NCI-H460 (cell line): ENCODE data around the gene PNPLA2. TPM values are rescaled to one million over a fixed set of nuclear protein-coding genes. Genes with fewer than 3 reads are reported as not detected.

ENCODE experiments used
- DNase-seq: peaks from one replicate; pipeline ENCODE4 v3.0.0-alpha.2; 2016; ENCODE audit warnings: low read depth; ENCODE audit errors: extremely low read depth
- total RNA-seq: library from RNA; depleted of rRNA; stranded (reverse); fragments of >200 nt; shearing (Covaris generic); gene quantifications from 2 replicates; pipeline ENCODE4 v1.2.3, GENCODE V29; 2014

The PNPLA2 gene
- total RNA-seq, 1 experiment from 2014 or later, result 15.7 TPM

GRCh38 chr11:813456-814096 lies 5.1 kb upstream of the PNPLA2 start:
- DNase-seq, result no peak

DNA sequence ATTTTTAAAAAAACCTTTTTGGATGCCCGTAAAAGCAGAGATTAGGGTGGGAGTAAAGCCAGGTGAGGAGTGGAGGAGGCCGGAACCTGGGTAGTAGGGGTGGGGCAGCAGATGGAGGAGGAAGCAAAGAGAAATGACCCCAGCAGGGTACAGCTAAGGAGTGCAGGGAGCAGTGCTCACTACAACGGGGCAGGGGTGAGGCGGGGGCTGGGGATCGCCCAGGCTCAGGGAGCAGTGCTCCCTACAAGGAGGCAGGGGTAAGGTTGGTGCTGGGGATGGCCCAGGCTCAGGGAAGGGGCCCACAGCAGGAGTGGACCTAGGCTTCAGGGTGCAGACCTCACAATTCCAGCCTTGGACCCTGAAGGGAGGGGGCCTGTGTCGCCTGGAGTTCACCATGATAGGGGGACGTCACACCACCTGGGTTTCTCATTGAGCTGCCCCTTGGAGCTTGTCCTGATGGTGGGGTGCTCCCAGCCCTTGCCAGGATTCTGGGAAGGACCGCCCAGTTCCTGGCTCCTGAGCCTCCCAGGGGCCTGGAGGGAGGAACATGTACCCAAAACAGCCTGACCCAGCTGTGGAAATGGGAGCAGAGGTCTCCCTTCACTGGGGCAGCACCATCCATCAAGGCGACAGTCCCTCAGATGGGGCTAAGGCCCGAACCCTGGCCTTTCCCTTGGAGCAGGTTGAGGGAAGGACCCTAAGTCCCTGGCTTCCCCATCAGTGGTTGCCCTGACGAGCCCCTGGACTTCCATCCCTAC lies 2.9 kb upstream of the PNPLA2 start:
- no peak for DNase-seq

GRCh38 chr11:816433-816779 lies 2.3 kb upstream of the PNPLA2 start:
- no peak for DNase-seq

DNA sequence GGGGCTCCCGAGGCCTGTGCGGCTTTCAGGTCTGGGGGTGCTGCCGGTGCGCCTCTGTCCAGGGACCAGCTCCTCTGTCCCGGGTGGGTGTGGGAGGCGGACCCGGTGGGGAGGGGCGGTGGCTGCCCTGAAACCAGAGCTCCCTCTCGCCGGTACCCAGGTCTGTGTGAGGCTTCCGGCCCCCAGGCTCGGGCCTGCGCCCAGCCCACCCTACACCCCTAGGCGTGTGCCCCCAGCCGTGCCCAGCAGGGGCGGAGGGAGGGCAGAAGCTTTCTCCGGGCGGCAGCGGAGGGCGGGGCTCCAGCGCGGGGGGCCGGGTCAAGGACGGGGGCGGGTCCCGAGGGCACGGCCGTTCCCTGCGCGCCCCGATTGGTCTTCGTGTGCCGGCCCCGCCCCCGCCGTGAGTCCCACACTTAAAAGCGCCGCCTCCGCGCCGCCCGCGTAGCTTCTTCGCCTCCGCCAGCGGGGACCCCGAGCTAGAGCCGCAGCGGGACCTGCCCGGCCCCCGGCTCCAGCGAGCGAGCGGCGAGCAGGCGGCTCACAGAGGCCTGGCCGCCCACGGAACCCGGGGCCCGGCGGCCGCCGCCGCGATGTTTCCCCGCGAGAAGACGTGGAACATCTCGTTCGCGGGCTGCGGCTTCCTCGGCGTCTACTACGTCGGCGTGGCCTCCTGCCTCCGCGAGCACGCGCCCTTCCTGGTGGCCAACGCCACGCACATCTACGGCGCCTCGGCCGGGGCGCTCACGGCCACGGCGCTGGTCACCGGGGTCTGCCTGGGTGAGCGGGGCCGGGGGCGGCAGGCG lies 616 bp downstream of the PNPLA2 start:
- peak; percentile 76 for DNase-seq

DNA sequence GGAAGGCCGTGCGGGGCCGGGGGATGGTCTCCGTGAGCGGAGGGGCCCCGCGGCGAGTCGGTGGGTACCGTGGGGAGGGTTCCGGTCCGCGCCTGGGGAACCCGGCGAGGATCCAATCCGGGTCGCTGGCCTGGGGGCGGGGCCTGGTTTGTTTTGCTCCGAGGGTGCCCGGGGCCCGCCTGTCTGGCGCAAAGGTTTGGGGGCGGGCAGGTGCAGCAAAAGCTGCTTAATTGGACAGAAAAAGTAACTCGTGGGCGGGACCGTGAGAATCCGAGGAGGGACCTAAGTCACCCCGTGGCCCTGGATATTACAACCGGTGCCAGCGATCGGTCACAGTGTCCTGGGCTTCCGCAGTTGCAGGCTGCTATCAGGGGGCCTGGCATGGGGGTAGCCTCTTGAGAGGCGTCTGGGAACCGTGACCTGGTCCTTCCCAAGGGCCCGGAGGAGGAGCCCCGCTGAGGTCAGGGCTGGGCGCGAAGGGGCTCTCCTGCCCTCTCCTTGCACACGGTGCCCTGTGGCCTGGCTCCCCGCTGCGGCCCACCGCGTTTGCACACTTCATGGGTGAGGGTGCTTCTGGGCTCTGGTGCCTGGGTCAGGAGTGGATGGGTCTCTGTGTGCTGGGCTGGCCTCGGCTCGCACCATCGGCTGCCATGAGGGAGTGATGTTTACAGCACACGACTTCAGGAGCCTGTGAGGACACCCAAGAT lies 1.4 kb downstream of the PNPLA2 start:
- no peak for DNase-seq

DNA sequence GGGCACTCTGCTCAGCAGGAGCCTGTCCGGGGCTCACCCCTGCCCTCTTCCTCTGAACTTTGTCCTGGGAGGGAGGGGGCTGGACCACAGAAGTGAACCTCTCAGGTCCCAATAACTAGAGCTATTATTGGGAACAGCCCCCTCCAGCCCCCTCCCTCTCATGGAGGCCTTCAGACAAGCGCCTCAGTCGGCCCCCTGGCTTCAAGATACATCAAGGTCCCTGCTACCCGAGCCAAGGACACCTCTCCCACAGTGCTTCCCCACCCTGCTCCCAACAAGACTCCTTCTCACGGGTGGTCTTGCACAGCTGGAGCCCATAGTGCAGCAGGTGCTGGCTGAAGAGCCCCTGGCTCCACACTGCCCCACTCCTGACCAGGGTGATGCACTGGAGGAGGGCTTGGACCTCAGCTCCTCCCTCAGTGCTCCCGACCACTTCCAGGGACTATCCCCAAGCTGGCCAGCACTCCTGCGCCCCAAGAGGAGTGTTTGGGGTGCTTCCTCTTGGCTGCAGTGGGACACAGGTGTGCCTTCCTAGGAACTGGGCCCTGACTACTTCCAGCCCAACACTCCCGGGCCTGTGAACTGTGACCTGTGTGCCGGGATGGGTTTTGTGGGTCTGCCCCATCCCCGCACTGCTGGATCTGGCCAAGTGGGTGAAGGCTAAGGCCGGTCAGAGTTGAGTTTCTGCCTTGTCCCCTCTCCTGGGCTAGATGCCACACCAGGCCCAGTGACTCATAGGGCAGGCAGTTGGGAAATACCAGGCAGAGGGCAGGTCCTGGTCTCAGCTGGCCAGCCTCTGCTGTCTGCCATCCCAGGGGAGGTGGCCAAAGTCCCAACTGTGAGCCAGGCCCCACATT lies 2.2 kb downstream of the PNPLA2 start:
- DNase-seq, result peak; percentile 67

GRCh38 chr11:821512-822371 lies 3.0 kb downstream of the PNPLA2 start:
- no peak for DNase-seq

DNA sequence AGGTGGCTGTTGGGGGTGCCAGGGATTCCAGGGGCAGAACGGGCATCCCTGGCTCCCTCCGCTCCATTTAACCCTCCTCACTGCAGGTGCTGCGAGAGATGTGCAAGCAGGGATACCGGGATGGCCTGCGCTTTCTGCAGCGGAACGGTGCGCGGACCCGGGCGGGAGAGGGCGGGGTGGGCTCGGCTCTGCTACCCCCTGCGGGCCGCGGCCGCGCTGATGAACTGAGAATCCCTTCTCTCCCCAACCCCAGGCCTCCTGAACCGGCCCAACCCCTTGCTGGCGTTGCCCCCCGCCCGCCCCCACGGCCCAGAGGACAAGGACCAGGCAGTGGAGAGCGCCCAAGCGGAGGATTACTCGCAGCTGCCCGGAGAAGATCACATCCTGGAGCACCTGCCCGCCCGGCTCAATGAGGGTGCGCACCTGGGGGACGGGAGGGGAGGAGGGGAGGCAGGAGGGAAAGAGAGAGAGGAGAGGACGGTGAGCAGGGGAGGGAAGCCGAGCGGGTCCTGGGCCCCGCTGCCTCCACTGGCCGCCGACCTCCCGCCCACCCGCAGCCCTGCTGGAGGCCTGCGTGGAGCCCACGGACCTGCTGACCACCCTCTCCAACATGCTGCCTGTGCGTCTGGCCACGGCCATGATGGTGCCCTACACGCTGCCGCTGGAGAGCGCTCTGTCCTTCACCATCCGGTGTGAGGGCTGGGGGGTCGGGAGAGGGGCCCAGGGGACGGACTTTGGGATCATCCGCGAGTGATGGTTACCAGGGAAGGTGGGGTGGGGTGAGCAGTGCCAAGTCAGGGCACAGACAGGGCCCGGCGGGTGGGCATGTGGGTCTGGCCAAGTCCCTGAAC lies 5.0 kb downstream of the PNPLA2 start:
- DNase-seq, result no peak

DNA sequence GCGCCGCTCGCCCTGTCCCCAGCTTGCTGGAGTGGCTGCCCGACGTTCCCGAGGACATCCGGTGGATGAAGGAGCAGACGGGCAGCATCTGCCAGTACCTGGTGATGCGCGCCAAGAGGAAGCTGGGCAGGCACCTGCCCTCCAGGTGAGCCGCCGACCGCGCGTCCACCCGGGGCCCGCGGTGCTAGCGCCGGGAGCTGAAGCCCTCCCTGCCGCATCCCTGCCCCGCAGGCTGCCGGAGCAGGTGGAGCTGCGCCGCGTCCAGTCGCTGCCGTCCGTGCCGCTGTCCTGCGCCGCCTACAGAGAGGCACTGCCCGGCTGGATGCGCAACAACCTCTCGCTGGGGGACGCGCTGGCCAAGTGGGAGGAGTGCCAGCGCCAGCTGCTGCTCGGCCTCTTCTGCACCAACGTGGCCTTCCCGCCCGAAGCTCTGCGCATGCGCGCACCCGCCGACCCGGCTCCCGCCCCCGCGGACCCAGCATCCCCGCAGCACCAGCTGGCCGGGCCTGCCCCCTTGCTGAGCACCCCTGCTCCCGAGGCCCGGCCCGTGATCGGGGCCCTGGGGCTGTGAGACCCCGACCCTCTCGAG lies 5.7 kb downstream of the PNPLA2 start:
- DNase-seq, result no peak

GRCh38 chr11:824942-825341 lies 6.2 kb downstream of the PNPLA2 start:
- no peak for DNase-seq

- no peak for DNase-seq
Measured at GRCh38 chr11:825366-826226, 6.9 kb downstream of the PNPLA2 start.

DNA sequence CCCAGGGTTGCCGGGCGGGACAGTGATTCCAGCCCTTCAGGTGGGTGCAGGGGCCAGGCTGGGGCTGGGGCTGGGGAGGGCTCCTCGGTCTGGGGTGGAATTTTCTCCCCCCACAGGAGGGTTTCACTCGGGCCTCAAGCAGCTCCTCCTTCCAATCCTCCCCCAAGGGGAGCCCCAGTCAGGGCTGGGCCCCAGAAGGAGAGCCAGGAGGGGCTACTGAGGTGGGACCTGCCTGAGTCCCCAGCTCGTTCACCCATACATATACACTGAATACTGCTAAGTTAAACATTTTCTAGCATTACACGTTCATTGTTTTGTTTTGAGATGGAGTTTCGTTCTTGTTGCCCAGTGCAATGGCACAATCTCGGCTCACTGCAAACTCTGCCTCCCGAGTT lies 7.5 kb downstream of the PNPLA2 start:
- DNase-seq, result no peak

GRCh38 chr11:826836-827145 lies 8.1 kb downstream of the PNPLA2 start:
- no peak for DNase-seq

DNA sequence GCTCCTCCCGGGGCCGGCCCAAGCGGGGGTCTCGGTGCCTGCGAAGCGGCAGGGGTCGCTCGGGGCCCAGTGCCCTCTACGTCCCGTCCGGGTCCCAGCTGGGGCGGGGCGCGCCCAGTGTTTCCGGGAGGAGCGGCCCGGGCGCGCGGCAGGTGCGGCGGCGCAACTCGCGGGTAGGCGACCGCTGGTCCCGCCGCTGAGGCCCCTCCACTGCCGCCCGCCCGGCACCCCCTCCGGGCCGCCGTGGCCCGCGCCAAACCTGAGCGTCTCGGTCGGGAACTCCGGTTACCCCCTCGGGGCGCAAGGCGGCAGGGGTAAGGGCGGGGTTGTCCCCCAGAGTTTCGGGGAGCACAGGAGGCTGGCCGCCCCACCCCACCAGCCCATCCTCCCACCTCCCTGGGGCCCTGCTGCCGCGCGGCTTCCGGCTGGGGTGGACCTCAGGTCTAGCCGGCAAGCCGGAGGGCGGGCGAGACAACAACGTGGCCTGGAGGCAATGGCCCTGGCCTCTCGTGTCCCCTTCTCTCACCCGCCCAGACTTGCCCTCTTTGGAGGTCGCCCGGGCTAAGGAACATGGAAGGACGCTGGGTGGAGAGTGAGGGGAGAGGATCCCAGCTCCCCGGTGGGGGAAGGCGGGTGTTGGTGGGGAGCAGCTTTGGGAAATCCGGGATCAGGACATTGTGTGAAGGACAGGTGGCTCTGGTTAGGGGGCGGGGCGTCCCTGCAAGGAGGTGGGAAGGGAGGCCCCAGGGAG lies 8.6 kb downstream of the PNPLA2 start:
- no peak for DNase-seq

- no peak for DNase-seq
Measured at GRCh38 chr11:827897-828192, 9.1 kb downstream of the PNPLA2 start, which contains the start of gene CRACR2B. Gene CRACR2B (plus strand): TSS chr11:827919. CDS start chr11:828608, 689 bp downstream.

- no peak for DNase-seq
Measured at GRCh38 chr11:828506-829175, 9.9 kb downstream of the PNPLA2 start.
